GM06990 (cell line): Measurements from ENCODE around the gene EDA.

Experiments used
- DNase-seq: peaks from one replicate; pipeline ENCODE4 v3.0.0-alpha.2; 2011; ENCODE audit not compliant: insufficient read length; ENCODE audit errors: extremely low read depth
- H3K27me3 ChIP-seq: replicated peaks from 2 replicates; pipeline ENCODE4 v1.6.0; 2011; ENCODE audit warnings: low read length; ENCODE audit not compliant: control insufficient read depth, insufficient read depth
- H3K36me3 ChIP-seq: 2 replicates; pipeline ENCODE4 v1.5.1; 2011; ENCODE audit warnings: low read length; ENCODE audit not compliant: control insufficient read depth, insufficient read depth
- H3K4me3 ChIP-seq: replicated peaks from 2 replicates; pipeline ENCODE4 v1.5.1; 2011; ENCODE audit warnings: low read depth, mild to moderate bottlenecking, control low read depth, low read length
- CTCF ChIP-seq: IDR thresholded peaks from 2 replicates; pipeline ENCODE4 v1.5.1; 2011; ENCODE audit warnings: low read length, control low read depth, mild to moderate bottlenecking, inconsistent platforms; ENCODE audit not compliant: insufficient read depth, poor library complexity, severe bottlenecking

The EDA gene

GRCh38 chrX:69618803-69619202 lies 2.9 kb downstream of the EDA start:
- Histone ChIP-seq H3K27me3 (no peaks in the 10 kb centered on the region; the same call in 1 of the 2 replicates), H3K4me3 (no peak overlapping the region), H3K36me3 (no peaks in the 10 kb centered on the region)
- peak; percentile 31 for TF ChIP-seq CTCF
- peak; percentile 1 for DNase-seq

- no peak overlapping the region for H3K4me3 ChIP-seq
- no peaks in the 10 kb centered on the region for H3K36me3 ChIP-seq
- TF ChIP-seq CTCF, result no peak
- no peaks in the 10 kb centered on the region for H3K27me3 ChIP-seq
- DNase-seq, result no peak
Measured at GRCh38 chrX:69626129-69626528, 10.2 kb downstream of the EDA start.

GRCh38 chrX:69627744-69628143 lies 11.8 kb downstream of the EDA start:
- no peak for TF ChIP-seq CTCF
- no peak for DNase-seq
- H3K27me3 ChIP-seq, result no peaks in the 10 kb centered on the region
- no peak overlapping the region for H3K4me3 ChIP-seq
- H3K36me3 ChIP-seq, result no peaks in the 10 kb centered on the region

GRCh38 chrX:69630147-69630546 lies 14.2 kb downstream of the EDA start:
- Histone ChIP-seq H3K4me3 (no peak overlapping the region), H3K36me3 (no peaks in the 10 kb centered on the region), H3K27me3 (no peaks in the 10 kb centered on the region)
- TF ChIP-seq CTCF, result no peak
- no peak for DNase-seq

GRCh38 chrX:69664693-69665092 lies 48.8 kb downstream of the EDA start:
- H3K27me3 ChIP-seq, result no peaks in the 10 kb centered on the region
- no peak for TF ChIP-seq CTCF
- H3K4me3 ChIP-seq, result no peak overlapping the region
- DNase-seq, result no peak
- no peaks in the 10 kb centered on the region for H3K36me3 ChIP-seq

GRCh38 chrX:69670001-69670555 lies 54.2 kb downstream of the EDA start:
- no peak for DNase-seq
- H3K4me3 ChIP-seq, result no peak overlapping the region
- TF ChIP-seq CTCF, result no peak

More at GRCh38 chrX:69670001-69670555, 54.2 kb downstream of the EDA start:
- H3K27me3 ChIP-seq, result no peaks in the 10 kb centered on the region
- H3K36me3 ChIP-seq, result no peaks in the 10 kb centered on the region
